HG03469 (cell line): ENCODE results near the gene MICAL3.
"Not testable (repeated sequence)": the region's sequence is repeated elsewhere in the genome, so short reads cannot be mapped to it uniquely, and the experiment has no call there.

ENCODE experiments used
- ATAC-seq: cut with Tn5 transposase; IDR thresholded peaks from one replicate; pipeline ENCODE4 v1.9.1; 2021; ENCODE audit warnings: mild to moderate bottlenecking, moderate library complexity, moderate number of reproducible peaks; ENCODE audit not compliant: unreplicated experiment

Gene MICAL3

GRCh38 chr22:18059473-18059872 lies 35.1 kb upstream of the MICAL3 start:
- ATAC-seq, result no peak

- no peak for ATAC-seq
These were observed 34.7 kb upstream of the MICAL3 start for GRCh38 chr22:18059094-18059417.

GRCh38 chr22:18058371-18059093 lies 34.2 kb upstream of the MICAL3 start:
- no peak for ATAC-seq

- ATAC-seq, result no peak
These were observed 33.3 kb upstream of the MICAL3 start for GRCh38 chr22:18057568-18058209.

GRCh38 chr22:18056807-18057474 lies 32.6 kb upstream of the MICAL3 start:
- ATAC-seq, result peak; percentile 47

- ATAC-seq, result peak; percentile 26
These were observed 31.9 kb upstream of the MICAL3 start for GRCh38 chr22:18056161-18056666.

GRCh38 chr22:18055619-18056160 lies 31.3 kb upstream of the MICAL3 start:
- no peak for ATAC-seq

GRCh38 chr22:18053216-18053946 lies 29.0 kb upstream of the MICAL3 start:
- ATAC-seq, result not testable (repeated sequence)

- not testable (repeated sequence) for ATAC-seq
These were observed 26.8 kb upstream of the MICAL3 start for GRCh38 chr22:18051113-18051512.

GRCh38 chr22:18050065-18050464 lies 25.7 kb upstream of the MICAL3 start:
- ATAC-seq, result no peak

GRCh38 chr22:18048441-18048898 lies 24.1 kb upstream of the MICAL3 start:
- ATAC-seq, result no peak

GRCh38 chr22:18048041-18048440 lies 23.7 kb upstream of the MICAL3 start:
- no peak for ATAC-seq

GRCh38 chr22:18045794-18046193 lies 21.4 kb upstream of the MICAL3 start:
- ATAC-seq, result no peak

- no peak for ATAC-seq
These were observed 20.3 kb upstream of the MICAL3 start for GRCh38 chr22:18044548-18045271.

- ATAC-seq, result no peak
These were observed 18.3 kb upstream of the MICAL3 start for GRCh38 chr22:18042685-18043084.

GRCh38 chr22:18040898-18041297 lies 16.5 kb upstream of the MICAL3 start:
- ATAC-seq, result not testable (repeated sequence)

GRCh38 chr22:18035751-18036150 lies 11.4 kb upstream of the MICAL3 start:
- no peak for ATAC-seq

- no peak for ATAC-seq
These were observed 9.7 kb upstream of the MICAL3 start for GRCh38 chr22:18034076-18034475.

GRCh38 chr22:18033204-18033998 lies 9.0 kb upstream of the MICAL3 start:
- ATAC-seq, result no peak
